NCI-H748 (cell line): ENCODE results near the gene SYVN1.

Source experiments
- DNase-seq: peaks from one replicate; lab custom pipeline; 2025; ENCODE audit not compliant: unreplicated experiment; lab: John Stamatoyannopoulos, UW

SYVN1 gene

GRCh38 chr11:65090628-65091027, 43.7 kb downstream of the SYVN1 start:
- no peak for DNase-seq

- no peak for DNase-seq
These were observed 44.7 kb downstream of the SYVN1 start for GRCh38 chr11:65089621-65090020.

- no peak for DNase-seq
These were observed 46.5 kb downstream of the SYVN1 start for GRCh38 chr11:65087827-65088226.

- no peak for DNase-seq
These were observed 47.1 kb downstream of the SYVN1 start for GRCh38 chr11:65087216-65087615.

- no peak for DNase-seq
These were observed 47.5 kb downstream of the SYVN1 start for GRCh38 chr11:65086809-65087208.

GRCh38 chr11:65085446-65085845, 48.9 kb downstream of the SYVN1 start:
- DNase-seq: no peak

GRCh38 chr11:65084598-65085375, 49.5 kb downstream of the SYVN1 start:
- DNase-seq: no peak

- DNase-seq: peak; percentile 96
These were observed 50.3 kb downstream of the SYVN1 start, which contains the start of the genes CDCA5 and ZFPL1 for GRCh38 chr11:65083834-65084597. TSS of gene CDCA5 (minus strand) at chr11:65084040. CDS start at chr11:65083978, 62 bp downstream. TSS of gene ZFPL1 (plus strand) at chr11:65084222. CDS start at chr11:65084699, 477 bp downstream.

GRCh38 chr11:65083134-65083833, 51.0 kb downstream of the SYVN1 start:
- DNase-seq: no peak

GRCh38 chr11:65078786-65079342, 55.5 kb downstream of the SYVN1 start:
- no peak for DNase-seq

GRCh38 chr11:65078151-65078550, 56.2 kb downstream of the SYVN1 start:
- peak; percentile 36 for DNase-seq

GRCh38 chr11:65077451-65077850, 56.9 kb downstream of the SYVN1 start:
- DNase-seq: no peak
